ENCODE results near the gene MAMDC4.

- TF ChIP-seq CTCF (IDR thresholded peaks at IDR 0.05; ENCODE audit: insufficient read depth, low read length) (no peak), POLR2AphosphoS5 (IDR thresholded peaks at IDR 0.05; ENCODE audit: low read depth) (no peak), REST (IDR thresholded peaks at IDR 0.05; ENCODE audit: insufficient replicate concordance, low read depth) (no peak), SPI1 (IDR thresholded peaks at IDR 0.05; ENCODE audit: borderline replicate concordance, low read depth) (no peak)
Observed at GRCh38 chr9:136851941-136852663, at the start of gene MAMDC4.
